ENCODE data around the gene FBXL16. TPM values are rescaled to one million over a fixed set of nuclear protein-coding genes. Genes with fewer than 3 reads are reported as not detected.
A peak's percentile ranks its signal among the peaks of the same experiment; 100 is the strongest.

The FBXL16 gene
- total and polyA plus RNA-seq, 11 donors, result 0.03 to 1.00 (median 0.59) TPM; not detected in 6

DNA sequence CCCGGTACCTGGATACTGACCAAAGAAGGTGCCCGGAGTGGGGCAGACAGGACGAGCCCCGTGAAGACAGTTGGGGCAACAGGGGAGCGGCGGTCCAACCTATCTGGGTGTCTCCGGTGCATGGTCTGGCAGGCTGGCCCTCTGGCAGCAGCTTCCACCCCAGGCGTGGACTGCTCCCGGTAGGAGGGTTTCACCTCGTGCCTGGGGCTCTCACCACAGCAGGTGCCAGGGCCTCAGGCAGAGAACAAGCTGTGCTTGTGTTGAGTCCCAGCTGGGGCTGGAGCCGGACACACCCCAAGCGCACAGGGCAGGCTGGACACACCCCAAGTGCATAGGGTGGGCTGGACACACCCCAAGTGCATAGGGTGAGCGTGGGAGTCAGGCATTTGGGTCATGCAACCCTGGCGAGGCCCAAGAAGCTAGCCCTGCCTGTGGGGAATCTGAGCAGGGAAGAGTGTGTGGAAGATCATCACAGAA, 1.5 kb upstream of the FBXL16 start:
- no peak overlapping the region for H3K4me3 ChIP-seq
- H3K27ac ChIP-seq, result no peak overlapping the region
- DNase-seq, result no peak
- intact Hi-C loops (cut with DNase I), result no loop called here
- TF ChIP-seq, protein P1, sequence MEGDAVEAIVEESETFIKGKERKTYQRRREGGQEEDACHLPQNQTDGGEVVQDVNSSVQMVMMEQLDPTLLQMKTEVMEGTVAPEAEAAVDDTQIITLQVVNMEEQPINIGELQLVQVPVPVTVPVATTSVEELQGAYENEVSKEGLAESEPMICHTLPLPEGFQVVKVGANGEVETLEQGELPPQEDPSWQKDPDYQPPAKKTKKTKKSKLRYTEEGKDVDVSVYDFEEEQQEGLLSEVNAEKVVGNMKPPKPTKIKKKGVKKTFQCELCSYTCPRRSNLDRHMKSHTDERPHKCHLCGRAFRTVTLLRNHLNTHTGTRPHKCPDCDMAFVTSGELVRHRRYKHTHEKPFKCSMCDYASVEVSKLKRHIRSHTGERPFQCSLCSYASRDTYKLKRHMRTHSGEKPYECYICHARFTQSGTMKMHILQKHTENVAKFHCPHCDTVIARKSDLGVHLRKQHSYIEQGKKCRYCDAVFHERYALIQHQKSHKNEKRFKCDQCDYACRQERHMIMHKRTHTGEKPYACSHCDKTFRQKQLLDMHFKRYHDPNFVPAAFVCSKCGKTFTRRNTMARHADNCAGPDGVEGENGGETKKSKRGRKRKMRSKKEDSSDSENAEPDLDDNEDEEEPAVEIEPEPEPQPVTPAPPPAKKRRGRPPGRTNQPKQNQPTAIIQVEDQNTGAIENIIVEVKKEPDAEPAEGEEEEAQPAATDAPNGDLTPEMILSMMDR (IDR thresholded peaks at IDR 0.05), result no peak
- no peak for TF ChIP-seq POLR2A (IDR thresholded peaks at IDR 0.05)
- 28 to 48% (median 42%) methylated on average over 7 to 14 of the region's 14 CpGs for WGBS, 4 donors
- H3K4me1 ChIP-seq, result peaks cover 0 to 39% (median 6%) of the 10 kb centered on the region in 12 donors
- no peaks in the 10 kb centered on the region for H3K36me3 ChIP-seq
- peaks cover 44 to 86% (median 76%) of the 10 kb centered on the region in 9 donors for H3K27me3 ChIP-seq
- ATAC-seq, result no peak
- H3K9me3 ChIP-seq, result no peaks in the 10 kb centered on the region

DNA sequence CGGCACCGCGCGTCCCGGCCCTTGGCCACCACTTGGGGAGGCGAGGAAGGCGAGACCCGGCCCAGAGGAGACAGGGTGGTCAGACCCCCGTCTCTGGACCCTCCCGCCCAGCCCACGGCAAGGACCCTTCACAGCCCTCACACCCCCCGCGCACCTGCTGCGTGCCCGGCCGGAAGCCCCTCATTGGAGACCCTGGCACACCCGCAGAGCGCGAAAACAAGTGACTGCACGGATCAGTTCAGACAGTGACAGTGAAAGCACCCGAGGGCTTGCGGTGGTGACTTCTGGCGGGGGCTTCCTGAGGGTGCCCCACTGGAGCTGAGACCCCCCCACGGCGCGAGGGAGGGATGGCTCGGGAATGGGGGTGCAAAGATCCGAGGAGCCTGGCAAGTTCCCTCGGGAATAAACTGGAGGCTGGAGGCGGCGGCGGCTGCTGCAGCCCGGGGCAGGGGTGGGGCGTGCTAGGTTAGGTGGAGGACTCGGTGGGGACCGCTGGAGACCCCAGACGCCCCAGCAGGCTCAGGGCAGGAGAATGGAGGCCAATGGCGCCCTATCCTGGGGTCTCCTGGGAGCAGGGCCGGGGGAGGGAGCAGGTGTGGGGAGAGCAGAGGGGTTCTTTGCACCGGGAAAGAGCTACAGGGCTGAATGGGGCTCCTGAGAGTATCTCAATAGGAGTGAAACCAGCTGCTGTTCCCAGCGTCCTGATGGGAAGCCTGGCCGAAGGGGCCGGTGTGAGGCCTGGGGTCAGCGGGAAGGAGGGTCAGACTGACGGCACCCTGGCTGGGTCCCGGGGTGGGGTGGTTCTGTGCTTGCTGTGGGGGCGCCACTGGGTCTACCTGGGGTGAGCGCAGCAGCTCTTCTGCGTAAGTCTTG, 824 bp upstream of the FBXL16 start:
- Histone ChIP-seq H3K4me3 (peak overlapping the region in 6 of 12 donors; percentile 17 to 44 (median 26)), H3K4me1 (peaks cover 0 to 34% (median 6%) of the 10 kb centered on the region in 12 donors), H3K9me3 (no peaks in the 10 kb centered on the region), H3K27ac (no peak overlapping the region), H3K36me3 (no peaks in the 10 kb centered on the region), H3K27me3 (peaks cover 47 to 91% (median 81%) of the 10 kb centered on the region in 9 donors)
- TF ChIP-seq, protein P1 (IDR thresholded peaks at IDR 0.05), result no peak
- TF ChIP-seq POLR2A (IDR thresholded peaks at IDR 0.05), result no peak
- ATAC-seq, result no peak
- 4 to 9% (median 5%) methylated on average over 19 to 49 of the region's 49 CpGs for WGBS, 4 donors
- intact Hi-C loops (cut with DNase I), result no loop called here
- DNase-seq, result no peak

DNA sequence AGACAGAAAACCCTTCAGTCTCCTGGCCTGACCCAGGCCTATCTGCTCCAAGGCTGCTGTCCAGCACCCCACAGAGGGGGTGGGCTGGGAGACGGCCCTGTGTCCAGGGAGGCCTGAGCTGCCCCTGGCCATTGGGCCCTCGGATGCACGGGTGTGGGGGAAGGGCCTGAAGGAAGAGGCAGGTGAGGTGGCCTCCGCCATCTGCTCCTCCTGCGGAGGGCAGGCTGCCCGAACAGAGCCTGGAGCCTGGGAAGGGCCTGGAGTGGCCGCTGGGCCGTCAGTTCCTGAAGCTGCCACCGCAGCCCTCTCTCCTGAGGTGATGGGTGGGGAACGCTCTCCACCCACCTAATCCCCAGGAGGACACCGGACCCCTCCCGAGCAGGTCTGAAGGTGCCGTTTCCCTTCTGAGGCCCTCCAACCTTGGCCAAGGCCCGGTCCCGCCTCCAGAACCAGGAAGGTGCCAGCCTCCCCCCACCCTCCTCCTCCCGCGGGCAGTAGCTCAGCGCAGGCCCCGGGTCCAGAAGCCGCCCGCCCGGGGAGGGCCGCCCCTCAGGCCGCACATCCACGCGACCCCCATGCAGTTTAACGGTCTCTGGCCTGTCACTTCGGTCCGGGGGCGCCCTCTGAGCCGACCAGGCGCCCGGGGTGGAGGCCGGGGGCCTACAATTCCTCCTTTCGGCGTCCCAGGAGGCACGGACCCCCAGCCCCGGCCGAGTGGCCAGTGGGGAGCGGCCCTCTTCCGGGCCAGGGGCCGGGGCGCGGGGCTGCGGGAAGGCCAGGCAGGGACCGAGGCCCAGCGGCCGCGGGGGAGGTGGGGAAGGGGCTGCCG, 835 bp downstream of the FBXL16 start:
- H3K27me3 ChIP-seq, result peaks cover 37 to 91% (median 86%) of the 10 kb centered on the region in 9 donors
- no peak for ATAC-seq

More for the DNA sequence above, 835 bp downstream of the FBXL16 start:
- intact Hi-C loops (cut with DNase I), result no loop called here
- Histone ChIP-seq H3K9me3 (no peaks in the 10 kb centered on the region), H3K36me3 (no peaks in the 10 kb centered on the region), H3K4me3 (peak overlapping the region in 1 of 12 donors; percentile 44), H3K27ac (no peak overlapping the region), H3K4me1 (peaks cover 0 to 34% (median 4%) of the 10 kb centered on the region in 12 donors)
- no peak for TF ChIP-seq POLR2A (IDR thresholded peaks at IDR 0.05)
- TF ChIP-seq, protein P1 (IDR thresholded peaks at IDR 0.05), result no peak
- DNase-seq, result no peak
- WGBS, 4 donors, result 12 to 26% (median 18%) methylated on average over 16 to 50 of the region's 50 CpGs
